C4-2B (cell line): ENCODE data around the gene CCM2L.

ENCODE experiments used
- H3K27ac ChIP-seq: fragments of 450-650 bp; 2 replicates; pipeline ENCODE4 v1.5.1; 2017
- CTCF ChIP-seq: fragments of 450-650 bp; conservative IDR thresholded peaks from 2 replicates; pipeline ENCODE4 v1.5.1; 2017; ENCODE audit warnings: mild to moderate bottlenecking
- ZFX ChIP-seq: fragments of 450-650 bp; IDR thresholded peaks from 2 replicates; pipeline ENCODE4 v1.6.1; 2017

CCM2L gene

GRCh38 chr20:32052778-32053362, 42.6 kb downstream of the CCM2L start:
- no peak overlapping the region for H3K27ac ChIP-seq
- no peak for TF ChIP-seq CTCF
- TF ChIP-seq ZFX, result no peak

GRCh38 chr20:32053648-32054047, 43.4 kb downstream of the CCM2L start:
- no peak overlapping the region for H3K27ac ChIP-seq
- TF ChIP-seq ZFX (no peak), CTCF (no peak)

- no peak overlapping the region for H3K27ac ChIP-seq
- TF ChIP-seq CTCF (no peak), ZFX (no peak)
Observed at GRCh38 chr20:32056708-32057483, 46.7 kb downstream of the CCM2L start.

- H3K27ac ChIP-seq, result no peak overlapping the region
- TF ChIP-seq CTCF (no peak), ZFX (no peak)
Observed at GRCh38 chr20:32057656-32058184, 47.5 kb downstream of the CCM2L start.

GRCh38 chr20:32059189-32059588, 49.0 kb downstream of the CCM2L start:
- no peak overlapping the region for H3K27ac ChIP-seq
- TF ChIP-seq CTCF, result no peak
- no peak for TF ChIP-seq ZFX

- TF ChIP-seq CTCF, result no peak
- TF ChIP-seq ZFX, result no peak
- no peak overlapping the region for H3K27ac ChIP-seq
Observed at GRCh38 chr20:32062776-32063170, 52.5 kb downstream of the CCM2L start.

- TF ChIP-seq ZFX (no peak), CTCF (no peak)
- no peak overlapping the region for H3K27ac ChIP-seq
Observed at GRCh38 chr20:32063695-32064094, 53.5 kb downstream of the CCM2L start.
